K562 (cell line): ENCODE measurements around the gene FCGR2B. TPM values are rescaled to one million over a fixed set of nuclear protein-coding genes. Genes with fewer than 3 reads are reported as not detected.
A peak's percentile ranks its signal among the peaks of the same experiment; 100 is the strongest.
"Not testable (repeated sequence)": the region's sequence is repeated elsewhere in the genome, so short reads cannot be mapped to it uniquely, and the experiment has no call there.

Experiments
- EP300 ChIP-seq: IDR thresholded peaks from 2 replicates; pipeline ENCODE4 v1.6.1; 2012; ENCODE audit warnings: low read length, improper control_type of control experiment
- FOXJ2 ChIP-seq: fragments of 200-800 bp; sonication (Bioruptor generic); IDR thresholded peaks from 2 replicates; pipeline ENCODE4 v1.6.1; 2016; ENCODE audit warnings: missing genetic modification characterization, missing compliant biosample characterization
- LEF1 ChIP-seq: fragments of 450-650 bp; IDR thresholded peaks from 2 replicates; pipeline ENCODE4 v1.6.1; 2016; ENCODE audit warnings: mild to moderate bottlenecking
- MAFG ChIP-seq: fragments of 450-650 bp; conservative IDR thresholded peaks from 2 replicates; pipeline ENCODE4 v1.6.1; 2016; ENCODE audit warnings: missing genetic modification characterization, missing compliant biosample characterization
- NCOR1 ChIP-seq: fragments of 450-650 bp; IDR thresholded peaks from 2 replicates; pipeline ENCODE4 v1.6.1; 2016; ENCODE audit warnings: mild to moderate bottlenecking, moderate library complexity
- PBX2 ChIP-seq, 2 experiments: IDR thresholded peaks in 1 of 2; conservative IDR thresholded peaks in 1 of 2; 2 replicates each; pipeline ENCODE4 v1.6.1; 2016; ENCODE audit warnings: low read depth in 2 of 2, mild to moderate bottlenecking in 1 of 2, missing compliant biosample characterization in 1 of 2, missing genetic modification characterization in 1 of 2, moderate library complexity in 1 of 2
- SOX6 ChIP-seq: fragments of 450-650 bp; IDR thresholded peaks from 2 replicates; pipeline ENCODE4 v1.6.1; 2014; ENCODE audit warnings: mild to moderate bottlenecking
- ZBTB40 ChIP-seq, 2 experiments: fragments of 450-650 bp in 1 of 2; sonication (generic) in 1 of 2; formaldehyde crosslinking in 1 of 2; IDR thresholded peaks; 2 replicates each; pipeline versions ENCODE4 v1.7.1 to v1.9.0; 2016 to 2022; ENCODE audit warnings: inconsistent platforms in 1 of 2, mild to moderate bottlenecking in 1 of 2, missing genetic modification reagents in 1 of 2
- ZNF175 ChIP-seq: fragments of 200-800 bp; sonication (Bioruptor generic); IDR thresholded peaks from 2 replicates; pipeline ENCODE4 v1.6.1; 2016; ENCODE audit warnings: low read depth, mild to moderate bottlenecking, missing genetic modification characterization, missing compliant biosample characterization
- ZNF592 ChIP-seq: fragments of 450-650 bp; IDR thresholded peaks from 2 replicates; pipeline ENCODE4 v1.6.1; 2017; ENCODE audit warnings: antibody characterized with exemption, mild to moderate bottlenecking
- polyA plus RNA-seq, 8 experiments: library from polyadenylated mRNA; depleted of rRNA in 4 of 8; stranded (reverse) in 5 of 8; unstranded in 3 of 8; fragments of >200 nt; fragmentation: Nextera tagmentation in 2 of 8; fragmentation: Illumina TruSeq in 1 of 8; extraction: Ambion mirVana in 2 of 8; extraction: Trizol in 1 of 8; gene quantifications; 2 replicates each; pipeline versions ENCODE4 v1.2.1 to v1.2.3, GENCODE V29; 2011 to 2014; ENCODE audit warnings: inconsistent platforms in 1 of 8, missing spikeins in 1 of 8
- total RNA-seq, 7 experiments: library from RNA; depleted of rRNA in 6 of 7; stranded (reverse); fragments of >200 nt in 6 of 7; fragmentation: Illumina TruSeq in 2 of 7; extraction: Trizol in 2 of 7; gene quantifications; 2 replicates each; pipeline versions ENCODE4 v1.2.1 to v1.2.3, GENCODE V29; 2011 to 2021; ENCODE audit warnings: low replicate concordance in 1 of 7

FCGR2B gene
- total and polyA plus RNA-seq, 9 of the 15 experiments (the other 6 are each of a cell fraction or from before 2014, with no cell fraction given) = 1.7 to 8.9 (median 3.9) TPM

GRCh38 chr1:161636189-161636782, 26.7 kb upstream of the FCGR2B start (continued):
- TF ChIP-seq ZNF592 = 0 out of 2 replicates have a peak, but pooled peaks have one; percentile 18
- peak; percentile 34; the same call in 1 of the 2 replicates for TF ChIP-seq MAFG (tag)
- 0 out of 2 replicates have a peak, but pooled peaks have one; percentile 23 for TF ChIP-seq ZNF175 (CRISPR knock-in tag)
- peak; percentile 49; the same call in 1 of the 2 replicates for TF ChIP-seq LEF1
- 0 out of 2 replicates have a peak, but pooled peaks have one; percentile 74 for TF ChIP-seq FOXJ2 (tag)
- TF ChIP-seq PBX2 (CRISPR knock-in tag; IDR thresholded peaks at IDR 0.05; ENCODE audit: low read depth); ZBTB40 (CRISPR knock-in tag; IDR thresholded peaks at IDR 0.05): not testable (repeated sequence)
- TF ChIP-seq PBX2 (tag; conservative IDR thresholded peaks at IDR 0.05; ENCODE audit: low read depth) = peak; percentile 66
- 0 out of 2 replicates have a peak, but pooled peaks have one; percentile 20 for TF ChIP-seq NCOR1
- TF ChIP-seq ZBTB40 (IDR thresholded peaks at IDR 0.05) = peak; percentile 21; the same call in 1 of the 2 replicates
- peak; percentile 75 for TF ChIP-seq SOX6
- TF ChIP-seq EP300 = peak; percentile 7; the same call in 1 of the 2 replicates
